ENCODE data around the gene GNL1.

Gene GNL1

GRCh38 chr6:30556066-30556905 is at the start of gene GNL1:
GNL1 (minus strand) TSS chr6:30556489; CDS start chr6:30556203, 286 bp downstream.
- DNase-seq (ENCODE audit: low read depth), result peak; percentile 99

DNA sequence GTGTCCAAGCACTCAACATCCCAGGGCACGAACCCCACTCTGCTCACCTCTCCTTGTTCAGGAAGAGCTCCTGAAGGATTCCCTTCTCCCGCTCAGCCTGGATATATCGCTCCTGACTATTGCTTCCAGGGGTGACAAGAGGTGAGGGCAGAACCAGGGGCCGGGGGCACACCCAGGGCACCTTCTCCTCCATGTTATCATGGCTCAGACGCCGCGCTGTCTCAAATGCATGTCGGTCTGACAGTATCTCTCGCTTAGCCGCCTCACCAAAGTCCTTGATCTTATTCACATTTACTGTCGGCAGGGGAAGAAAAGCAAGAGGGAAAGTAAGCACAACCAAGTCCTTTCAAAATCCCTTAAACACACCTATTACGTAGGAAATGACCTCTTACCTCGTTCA is 47.7 kb upstream of the GNL1 start:
- no peak for DNase-seq (ENCODE audit: low read depth)

GRCh38 chr6:30601815-30602641 is 45.7 kb upstream of the GNL1 start:
- no peak for DNase-seq (ENCODE audit: low read depth)

GRCh38 chr6:30601436-30601814 is 45.1 kb upstream of the GNL1 start:
- DNase-seq (ENCODE audit: low read depth), result no peak

DNA sequence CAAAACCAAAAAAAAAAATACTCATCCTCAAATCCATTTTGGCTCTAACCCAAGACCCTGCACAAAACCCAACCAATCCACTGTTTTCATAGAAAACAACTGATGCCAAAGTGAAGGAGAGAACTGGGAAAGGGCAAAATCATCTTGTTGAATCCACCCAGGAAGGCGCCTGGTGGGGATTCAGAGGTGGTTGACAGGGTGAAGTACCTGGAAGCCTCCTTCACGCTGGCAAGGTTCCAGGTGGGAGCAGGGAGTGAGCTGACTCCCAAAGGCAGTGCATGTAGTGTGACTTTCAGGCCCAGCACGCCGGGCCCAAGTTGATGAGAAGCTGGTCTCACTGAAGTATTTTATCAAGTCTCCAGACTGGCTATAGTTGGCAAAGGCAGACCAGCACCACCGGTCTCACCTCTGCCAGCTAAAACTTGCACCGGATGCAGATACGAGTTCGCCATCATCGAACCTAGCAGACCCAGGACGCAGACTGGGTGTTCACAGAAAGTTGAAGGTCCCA is 44.2 kb upstream of the GNL1 start:
- DNase-seq (ENCODE audit: low read depth), result no peak

DNA sequence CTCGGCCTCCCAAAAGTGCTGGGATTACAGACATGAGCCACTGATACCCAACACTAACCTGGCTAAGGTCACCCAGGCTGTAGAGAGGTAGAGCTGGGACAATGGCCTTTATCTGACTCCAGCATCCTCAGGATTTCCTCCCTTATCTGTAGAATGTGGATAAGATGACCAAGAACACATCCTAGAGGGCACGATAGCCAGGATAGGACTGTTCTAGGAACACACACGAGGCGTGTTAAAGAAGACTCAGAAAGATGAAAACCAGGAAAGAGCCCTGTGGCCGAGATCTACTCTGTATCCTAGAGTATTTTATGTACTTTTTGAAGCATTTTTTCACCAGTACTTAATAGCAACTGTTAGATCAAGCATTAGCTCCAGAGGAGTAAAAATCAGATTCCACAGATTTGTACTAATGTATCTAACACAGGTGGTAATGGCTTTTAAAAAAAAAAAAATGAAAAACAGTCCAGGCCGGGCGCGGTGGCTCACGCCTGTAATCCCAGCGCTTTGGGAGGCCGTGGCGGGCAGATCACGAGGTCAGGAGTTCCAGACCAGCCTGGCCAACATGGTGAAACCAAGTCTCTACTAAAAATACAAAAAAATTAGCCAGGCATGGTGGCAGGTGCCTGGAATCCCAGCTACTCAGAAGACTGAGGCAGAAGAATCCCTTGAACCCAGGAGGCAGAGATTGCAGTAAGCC is 43.5 kb upstream of the GNL1 start:
- DNase-seq (ENCODE audit: low read depth), result no peak

- no peak for DNase-seq (ENCODE audit: low read depth)
Observed at GRCh38 chr6:30598912-30599624, 42.8 kb upstream of the GNL1 start.

- peak; percentile 60 for DNase-seq (ENCODE audit: low read depth)
Observed at GRCh38 chr6:30597315-30598144, 41.2 kb upstream of the GNL1 start.

- no peak for DNase-seq (ENCODE audit: low read depth)
Observed at GRCh38 chr6:30592287-30592686, 36.0 kb upstream of the GNL1 start.

GRCh38 chr6:30591008-30591407 is 34.7 kb upstream of the GNL1 start:
- DNase-seq (ENCODE audit: low read depth), result no peak

- DNase-seq (ENCODE audit: low read depth), result no peak
Observed at GRCh38 chr6:30590509-30590908, 34.2 kb upstream of the GNL1 start.

- no peak for DNase-seq (ENCODE audit: low read depth)
Observed at GRCh38 chr6:30589754-30590358, 33.6 kb upstream of the GNL1 start.

DNA sequence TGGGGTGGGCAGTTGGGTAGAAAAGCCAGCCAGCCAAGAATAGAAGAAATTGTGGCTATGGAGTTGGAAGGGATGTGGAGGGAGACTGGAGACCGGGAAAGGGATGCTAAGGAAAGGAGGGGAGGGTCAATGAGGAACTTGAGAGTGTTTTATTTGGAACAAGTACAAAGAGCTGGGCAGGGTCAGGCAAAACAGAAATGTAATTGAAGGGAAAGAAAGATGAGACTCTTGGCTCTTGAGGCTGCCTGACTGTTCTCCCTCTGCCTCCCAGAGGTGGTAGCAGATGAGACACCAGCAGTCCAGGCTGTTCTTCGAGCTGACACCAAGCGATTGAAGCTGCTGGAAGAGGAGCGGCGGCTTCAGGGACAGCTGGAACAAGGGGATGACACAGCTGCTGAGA is 27.6 kb upstream of the GNL1 start:
- DNase-seq (ENCODE audit: low read depth), result no peak

GRCh38 chr6:30578051-30578450 is 21.8 kb upstream of the GNL1 start:
- DNase-seq (ENCODE audit: low read depth), result no peak

DNA sequence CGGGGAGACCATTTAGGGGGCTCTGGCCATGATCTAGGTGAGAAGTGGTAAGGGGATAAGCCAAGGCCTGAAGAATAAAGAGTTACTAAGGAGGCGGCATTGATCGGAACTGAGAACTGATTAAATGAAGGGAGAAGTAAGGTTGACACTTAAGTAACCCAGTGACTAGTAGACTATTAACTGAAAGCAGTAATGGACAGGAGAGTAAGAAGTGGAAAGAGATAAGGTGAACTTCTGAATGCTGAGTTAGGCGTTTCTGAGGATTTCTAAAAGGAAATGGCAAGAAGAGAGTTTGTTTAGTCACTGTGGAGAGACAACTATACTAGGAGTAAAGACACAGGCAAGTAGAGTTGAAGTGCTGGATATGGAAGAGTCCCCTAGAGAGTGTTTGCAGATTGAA is 16.8 kb upstream of the GNL1 start:
- no peak for DNase-seq (ENCODE audit: low read depth)

DNA sequence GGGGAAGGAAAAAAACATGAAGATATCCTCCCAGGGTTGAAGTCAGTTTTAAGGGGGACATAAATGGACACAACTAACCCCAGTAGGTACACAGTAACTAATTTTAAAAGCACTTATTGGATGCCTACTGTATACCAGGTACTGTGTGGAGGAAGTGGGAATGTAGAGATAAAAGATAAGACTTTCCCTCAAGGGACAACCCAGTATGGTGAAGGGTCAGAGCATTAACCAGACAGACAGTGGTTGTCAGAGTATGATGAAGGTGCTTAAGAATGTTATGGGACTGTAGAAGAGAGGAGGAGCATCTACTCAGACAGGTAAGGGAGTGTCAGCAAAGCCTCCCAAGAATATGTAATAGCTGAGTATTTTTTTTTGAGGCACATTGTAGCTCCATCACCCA is 15.9 kb upstream of the GNL1 start:
- DNase-seq (ENCODE audit: low read depth), result no peak

DNA sequence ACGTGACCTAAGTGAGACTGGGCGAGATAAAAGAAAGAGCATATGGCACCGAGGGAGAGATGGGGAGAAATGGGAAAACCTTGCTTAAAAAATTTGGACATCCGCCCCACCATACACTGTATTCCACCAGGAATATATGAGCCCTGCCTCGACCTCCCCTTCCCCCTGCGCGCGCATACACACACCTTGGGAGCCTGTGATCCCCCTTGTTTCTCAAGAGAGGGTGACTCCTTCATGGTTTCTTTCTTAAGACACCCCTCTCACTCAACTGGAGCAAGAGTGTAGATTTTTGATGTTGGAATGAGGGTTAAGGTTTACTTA is 15.4 kb upstream of the GNL1 start:
- no peak for DNase-seq (ENCODE audit: low read depth)

DNA sequence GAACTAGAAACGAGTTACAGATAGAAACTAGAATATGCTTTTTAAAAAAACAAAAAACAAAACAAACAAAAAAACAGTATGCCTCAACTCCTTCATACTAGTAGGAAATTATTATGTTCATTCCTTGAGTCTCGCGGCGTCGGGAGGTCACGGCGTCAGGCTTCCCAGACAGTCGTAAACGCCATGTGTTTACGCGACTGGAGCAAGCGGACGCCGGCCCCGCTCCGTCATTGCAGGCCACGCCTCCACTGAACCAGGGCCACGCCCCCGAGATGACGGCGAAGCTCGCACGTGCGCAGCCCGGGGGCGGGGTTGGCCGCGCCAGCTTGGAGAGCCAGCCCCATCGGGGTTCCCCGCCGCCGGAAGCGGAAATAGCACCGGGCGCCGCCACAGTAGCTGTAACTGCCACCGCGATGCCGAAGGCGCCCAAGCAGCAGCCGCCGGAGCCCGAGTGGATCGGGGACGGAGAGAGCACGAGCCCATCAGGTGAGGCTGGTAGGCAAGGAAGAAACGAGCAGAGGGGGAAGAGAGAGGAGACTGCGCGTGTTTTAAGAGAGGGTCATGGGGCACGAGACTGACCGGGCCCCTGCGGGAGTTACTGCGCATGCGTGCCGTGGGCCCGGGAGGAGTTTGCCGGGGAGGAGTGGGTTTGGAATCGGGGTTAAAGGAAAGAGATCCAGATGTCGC is 14.9 kb upstream of the GNL1 start, which contains the start of gene ABCF1:
Gene ABCF1 (plus strand): TSS at position 368 of the 687 bp plus-strand sequence. CDS start 46 bp downstream, at position 414.
- peak; percentile 99 for DNase-seq (ENCODE audit: low read depth)

DNA sequence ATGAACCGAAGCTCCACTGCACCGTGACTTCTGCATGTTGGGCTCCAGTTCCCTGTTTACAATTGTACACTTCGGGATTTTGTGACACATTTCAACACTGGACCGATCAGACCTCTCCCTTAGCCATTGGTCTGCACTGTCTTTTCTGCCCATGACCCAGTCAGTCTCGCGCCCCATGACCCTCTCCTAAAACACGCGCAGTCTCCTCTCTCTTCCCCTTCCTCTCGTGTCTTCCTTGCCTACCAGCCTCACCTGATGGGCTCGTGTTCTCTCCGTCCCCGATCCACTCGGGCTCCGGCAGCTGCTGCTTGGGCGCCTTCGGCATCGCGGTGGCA is 14.4 kb upstream of the GNL1 start:
- no peak for DNase-seq (ENCODE audit: low read depth)

- no peak for DNase-seq (ENCODE audit: low read depth)
Observed at GRCh38 chr6:30570263-30570662, 14.0 kb upstream of the GNL1 start.

All from activated T-helper 9 cell treated with anti-CD3 and anti-CD28 coated beads, Interleukin-2, amount 50 U/mL, for 16 hours (primary cell).